GM15510 (cell line): ENCODE measurements around the gene DIPK1A.

ENCODE experiments used
- POLR2A ChIP-seq: IDR thresholded peaks from 3 replicates; pipeline ENCODE4 v1.6.1; 2011; ENCODE audit warnings: borderline replicate concordance; ENCODE audit not compliant: insufficient read length; ENCODE audit errors: extremely low read depth

The DIPK1A gene

DNA sequence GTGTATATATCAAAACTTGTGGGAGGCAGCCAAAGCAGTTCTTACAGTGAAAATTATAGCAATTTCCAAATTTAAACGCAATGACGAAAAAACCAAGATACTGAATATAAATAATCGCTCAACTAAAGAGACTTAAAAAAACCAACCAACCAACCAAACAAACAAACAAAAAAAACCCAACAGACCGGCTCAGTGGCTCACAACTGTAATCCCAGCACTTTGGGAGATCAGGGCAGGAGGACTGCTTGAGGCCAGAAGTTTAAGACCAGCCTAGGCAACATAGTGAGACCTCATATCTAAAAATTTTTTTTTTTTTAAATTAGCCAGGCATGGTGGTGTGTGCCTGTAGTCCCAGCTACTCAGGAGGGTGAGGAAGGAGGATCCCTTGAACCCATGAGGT, 106.0 kb downstream of the DIPK1A start:
- no peak for TF ChIP-seq POLR2A

DNA sequence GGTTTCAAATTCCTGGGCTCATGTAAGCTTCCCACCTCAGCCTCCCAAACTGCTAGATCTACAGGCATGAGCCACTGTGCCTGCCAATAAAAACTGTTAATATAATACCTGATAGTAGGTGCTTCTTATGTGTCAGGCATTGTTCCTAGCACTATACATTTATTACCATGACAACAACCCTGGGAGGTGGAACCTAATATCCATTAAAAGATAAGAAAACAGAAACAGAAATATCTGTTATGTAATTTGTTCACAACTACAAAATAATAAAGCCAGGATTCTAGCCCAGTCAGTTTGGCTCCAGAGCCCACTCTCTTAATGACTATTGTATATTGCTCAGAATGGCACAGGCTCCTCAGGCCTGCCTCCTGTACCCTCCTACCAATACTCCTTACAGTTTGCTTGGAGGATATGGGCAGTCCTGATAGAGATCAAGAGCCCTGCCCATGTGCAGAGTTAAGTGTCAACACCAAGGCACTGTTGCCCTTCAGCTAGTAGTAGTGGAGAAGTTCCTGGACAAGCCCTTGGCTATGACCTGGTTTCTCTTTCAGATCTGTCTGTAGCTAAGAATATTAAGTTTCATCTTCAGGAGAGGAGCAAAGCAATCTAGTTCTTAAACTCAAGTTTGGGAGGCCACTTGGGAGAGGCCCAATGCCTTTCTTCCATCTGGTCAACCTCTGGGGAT, 107.0 kb downstream of the DIPK1A start:
- TF ChIP-seq POLR2A = no peak

- no peak for TF ChIP-seq POLR2A
Observed at GRCh38 chr1:92853299-92853698, 108.0 kb downstream of the DIPK1A start.

DNA sequence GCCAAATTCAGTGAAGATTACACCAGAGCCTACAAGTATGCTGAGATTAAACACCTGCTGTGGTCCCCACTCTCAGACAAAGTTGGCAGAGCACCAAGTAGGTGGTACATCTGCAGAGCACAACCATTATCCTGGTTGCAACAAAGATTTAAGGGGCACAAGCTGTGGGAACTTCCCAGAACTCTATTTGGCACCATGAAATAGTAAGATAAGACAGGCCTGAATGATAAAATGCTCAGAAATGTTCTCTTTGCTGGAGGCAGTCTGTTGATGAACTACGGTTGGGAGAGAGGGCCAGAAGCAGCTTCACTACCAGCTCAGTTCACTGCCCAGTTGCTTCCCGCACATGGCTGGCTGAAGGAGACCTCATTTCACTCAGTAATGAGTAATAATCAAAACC, 109.5 kb downstream of the DIPK1A start:
- no peak for TF ChIP-seq POLR2A

DNA sequence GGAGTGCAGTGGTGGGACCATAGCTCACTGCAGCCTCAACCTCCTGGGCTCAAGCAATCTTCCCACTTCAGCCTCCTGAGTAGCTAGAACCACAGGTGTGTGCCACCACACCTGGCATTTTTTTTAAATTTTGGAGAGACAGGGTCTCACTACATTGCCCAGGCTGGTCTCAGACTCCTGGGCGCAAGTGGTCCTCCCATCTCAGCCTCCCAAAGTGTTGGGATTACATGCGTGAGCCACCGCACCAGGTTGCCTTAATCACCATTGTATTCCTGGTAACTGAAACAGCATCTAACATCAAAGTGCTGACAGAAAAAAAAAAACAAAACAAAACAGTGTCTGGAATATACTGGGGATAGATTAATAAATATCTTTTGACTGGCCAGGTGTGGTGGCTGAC, 111.2 kb downstream of the DIPK1A start:
- TF ChIP-seq POLR2A = no peak

DNA sequence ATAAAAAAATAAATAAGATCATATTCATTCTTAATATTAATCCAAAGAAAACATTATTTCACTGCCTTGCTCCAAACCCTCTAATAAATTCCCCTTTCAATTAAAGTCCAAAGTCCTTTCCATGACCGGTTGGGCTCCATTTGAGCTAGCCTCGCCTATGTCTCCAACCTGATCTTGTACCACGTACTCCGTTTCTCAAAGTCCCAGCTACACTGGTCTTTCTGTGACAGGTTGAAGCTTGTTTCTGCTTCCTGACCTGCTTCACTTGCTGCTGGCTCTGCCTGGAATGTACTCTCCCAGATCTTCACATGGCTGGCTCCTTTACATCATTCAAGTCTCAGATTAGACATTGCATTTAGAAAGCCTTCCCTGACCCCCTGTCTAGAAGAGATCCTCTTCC, 113.1 kb downstream of the DIPK1A start:
- no peak for TF ChIP-seq POLR2A

DNA sequence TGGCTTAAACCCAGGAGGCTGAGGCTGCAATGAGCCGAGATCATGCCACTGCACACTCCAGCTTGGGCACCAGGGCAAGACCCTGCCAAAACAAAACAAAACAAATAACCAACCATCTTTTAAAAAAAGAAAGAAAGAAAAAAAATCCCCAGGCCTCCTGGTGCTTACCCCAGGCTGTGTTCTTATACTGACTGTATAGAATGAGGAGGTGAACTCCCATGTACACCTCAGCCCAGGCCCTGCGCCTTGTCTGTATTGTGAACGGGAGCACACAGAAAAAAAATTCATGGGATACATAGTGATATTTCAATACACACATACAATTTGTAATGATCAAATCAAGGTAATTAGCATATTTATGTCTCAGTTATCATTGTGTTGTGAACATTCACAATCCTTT, 115.4 kb downstream of the DIPK1A start:
- TF ChIP-seq POLR2A = no peak

GRCh38 chr1:92844439-92844838, 116.8 kb downstream of the DIPK1A start:
- no peak for TF ChIP-seq POLR2A

GRCh38 chr1:92843429-92844352, 117.6 kb downstream of the DIPK1A start:
- no peak for TF ChIP-seq POLR2A

GRCh38 chr1:92843046-92843423, 118.2 kb downstream of the DIPK1A start:
- TF ChIP-seq POLR2A = no peak

- TF ChIP-seq POLR2A = no peak
Observed at GRCh38 chr1:92842082-92843045, 118.9 kb downstream of the DIPK1A start.

DNA sequence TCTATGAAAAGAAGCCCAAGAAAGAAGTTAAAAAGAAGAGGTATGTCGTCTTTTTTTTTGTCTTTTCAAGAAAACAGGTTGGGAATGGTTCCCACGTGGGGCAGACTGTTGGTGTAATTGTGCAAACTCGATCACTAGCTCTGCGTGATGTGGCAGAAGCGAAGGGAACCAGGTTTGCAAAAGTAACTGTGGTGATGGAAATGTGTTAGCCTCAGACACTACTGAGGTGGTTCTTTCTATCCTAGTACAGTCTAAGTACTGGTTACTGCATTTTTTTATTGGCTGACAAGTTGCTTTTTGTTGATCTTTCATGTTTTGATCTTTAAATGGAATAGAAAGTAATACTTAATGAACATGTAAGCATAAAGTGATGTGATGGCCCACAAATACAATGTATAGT, 120.7 kb downstream of the DIPK1A start:
- TF ChIP-seq POLR2A = no peak

DNA sequence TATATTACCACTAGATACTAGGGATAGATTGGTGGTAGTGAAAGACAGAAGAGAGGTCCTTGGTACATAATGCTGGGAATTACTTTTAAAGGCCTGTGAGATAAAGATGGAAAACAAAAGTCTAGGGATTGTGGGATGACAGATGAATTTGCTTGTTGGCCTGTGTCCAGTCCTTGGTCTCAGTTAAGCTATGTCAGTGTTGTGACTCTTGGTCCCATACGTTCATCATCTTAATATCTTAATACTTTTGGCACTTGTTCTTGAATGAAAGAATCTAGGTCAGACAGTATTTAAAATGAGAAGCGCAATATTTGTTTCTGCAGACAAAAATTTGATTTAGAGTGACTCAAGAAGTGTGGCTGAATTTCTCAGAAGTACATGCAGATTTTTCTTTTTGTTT, 121.8 kb downstream of the DIPK1A start:
- TF ChIP-seq POLR2A = no peak

- TF ChIP-seq POLR2A = no peak
Observed at GRCh38 chr1:92838519-92838918, 122.7 kb downstream of the DIPK1A start.

GRCh38 chr1:92837062-92837461, 124.2 kb downstream of the DIPK1A start:
- TF ChIP-seq POLR2A = no peak

DNA sequence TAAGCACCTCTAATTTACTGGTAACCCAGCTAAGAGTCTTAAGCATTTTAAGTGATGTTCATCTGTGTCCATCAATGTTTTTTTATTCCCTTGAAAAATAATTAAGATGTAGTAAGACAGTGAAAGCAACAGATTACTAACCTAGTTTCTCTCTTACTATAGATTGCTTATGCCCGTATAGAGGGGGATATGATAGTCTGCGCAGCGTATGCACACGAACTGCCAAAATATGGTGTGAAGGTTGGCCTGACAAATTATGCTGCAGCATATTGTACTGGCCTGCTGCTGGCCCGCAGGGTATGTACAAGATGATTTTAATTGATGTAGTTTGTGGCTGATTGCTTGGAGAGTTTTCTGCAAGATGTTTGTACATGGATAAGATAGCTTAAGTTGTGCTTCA, 126.6 kb downstream of the DIPK1A start:
- no peak for TF ChIP-seq POLR2A

GRCh38 chr1:92833840-92834239, 127.4 kb downstream of the DIPK1A start:
- no peak for TF ChIP-seq POLR2A
